Neural progenitor cell (in vitro differentiated cells): Measurements from ENCODE around the gene RRAS2.

ENCODE experiments used
- CTCF ChIP-seq: fragments of 200-600 bp; sonication (generic); IDR thresholded peaks from 2 replicates; pipeline ENCODE4 v1.5.1; 2017; ENCODE audit warnings: antibody characterized with exemption, mild to moderate bottlenecking
- EZH2 ChIP-seq: fragments of 200-600 bp; sonication (generic); IDR thresholded peaks from 2 replicates; pipeline ENCODE4 v1.6.1; 2017; ENCODE audit warnings: antibody characterized with exemption, mild to moderate bottlenecking, moderate library complexity

- TF ChIP-seq CTCF = no peak
- TF ChIP-seq EZH2 = no peak
Observed at GRCh38 chr11:14331476-14332136, 27.4 kb downstream of the RRAS2 start.
